Measurements from ENCODE around the gene CHD9.

Gene CHD9

DNA sequence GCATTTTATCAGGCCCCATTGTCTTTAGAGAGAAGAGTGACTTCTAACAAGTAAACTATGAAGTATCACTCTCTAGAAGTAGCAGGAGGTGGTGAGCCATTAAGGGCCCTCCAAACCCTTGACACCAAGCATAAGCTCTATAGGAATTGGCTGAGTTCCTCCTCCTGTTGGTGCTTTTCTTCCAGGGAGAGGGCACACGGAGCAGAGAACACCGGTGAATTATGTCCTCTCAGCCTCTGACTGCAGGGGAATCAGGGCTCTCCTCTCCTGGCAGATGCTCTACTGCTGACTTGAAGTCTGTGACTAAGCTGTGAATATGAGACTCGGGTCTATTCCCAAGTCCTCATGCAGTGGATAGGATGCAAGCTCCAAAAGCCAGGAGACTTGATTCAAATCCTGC, 32.3 kb downstream of the CHD9 start:
- TF ChIP-seq RARB (CRISPR knock-in tag; IDR thresholded peaks at IDR 0.05) (no peak), BACH2 (CRISPR knock-in tag; IDR thresholded peaks at IDR 0.05; ENCODE audit: borderline replicate concordance) (no peak), ZNF565 (CRISPR knock-in tag; conservative IDR thresholded peaks at IDR 0.05; ENCODE audit: low read depth) (no peak)
- TF ChIP-seq, protein P1, sequence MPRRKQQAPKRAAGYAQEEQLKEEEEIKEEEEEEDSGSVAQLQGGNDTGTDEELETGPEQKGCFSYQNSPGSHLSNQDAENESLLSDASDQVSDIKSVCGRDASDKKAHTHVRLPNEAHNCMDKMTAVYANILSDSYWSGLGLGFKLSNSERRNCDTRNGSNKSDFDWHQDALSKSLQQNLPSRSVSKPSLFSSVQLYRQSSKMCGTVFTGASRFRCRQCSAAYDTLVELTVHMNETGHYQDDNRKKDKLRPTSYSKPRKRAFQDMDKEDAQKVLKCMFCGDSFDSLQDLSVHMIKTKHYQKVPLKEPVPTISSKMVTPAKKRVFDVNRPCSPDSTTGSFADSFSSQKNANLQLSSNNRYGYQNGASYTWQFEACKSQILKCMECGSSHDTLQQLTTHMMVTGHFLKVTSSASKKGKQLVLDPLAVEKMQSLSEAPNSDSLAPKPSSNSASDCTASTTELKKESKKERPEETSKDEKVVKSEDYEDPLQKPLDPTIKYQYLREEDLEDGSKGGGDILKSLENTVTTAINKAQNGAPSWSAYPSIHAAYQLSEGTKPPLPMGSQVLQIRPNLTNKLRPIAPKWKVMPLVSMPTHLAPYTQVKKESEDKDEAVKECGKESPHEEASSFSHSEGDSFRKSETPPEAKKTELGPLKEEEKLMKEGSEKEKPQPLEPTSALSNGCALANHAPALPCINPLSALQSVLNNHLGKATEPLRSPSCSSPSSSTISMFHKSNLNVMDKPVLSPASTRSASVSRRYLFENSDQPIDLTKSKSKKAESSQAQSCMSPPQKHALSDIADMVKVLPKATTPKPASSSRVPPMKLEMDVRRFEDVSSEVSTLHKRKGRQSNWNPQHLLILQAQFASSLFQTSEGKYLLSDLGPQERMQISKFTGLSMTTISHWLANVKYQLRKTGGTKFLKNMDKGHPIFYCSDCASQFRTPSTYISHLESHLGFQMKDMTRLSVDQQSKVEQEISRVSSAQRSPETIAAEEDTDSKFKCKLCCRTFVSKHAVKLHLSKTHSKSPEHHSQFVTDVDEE (CRISPR knock-in tag; IDR thresholded peaks at IDR 0.05), result no peak
- no peak for ATAC-seq

DNA sequence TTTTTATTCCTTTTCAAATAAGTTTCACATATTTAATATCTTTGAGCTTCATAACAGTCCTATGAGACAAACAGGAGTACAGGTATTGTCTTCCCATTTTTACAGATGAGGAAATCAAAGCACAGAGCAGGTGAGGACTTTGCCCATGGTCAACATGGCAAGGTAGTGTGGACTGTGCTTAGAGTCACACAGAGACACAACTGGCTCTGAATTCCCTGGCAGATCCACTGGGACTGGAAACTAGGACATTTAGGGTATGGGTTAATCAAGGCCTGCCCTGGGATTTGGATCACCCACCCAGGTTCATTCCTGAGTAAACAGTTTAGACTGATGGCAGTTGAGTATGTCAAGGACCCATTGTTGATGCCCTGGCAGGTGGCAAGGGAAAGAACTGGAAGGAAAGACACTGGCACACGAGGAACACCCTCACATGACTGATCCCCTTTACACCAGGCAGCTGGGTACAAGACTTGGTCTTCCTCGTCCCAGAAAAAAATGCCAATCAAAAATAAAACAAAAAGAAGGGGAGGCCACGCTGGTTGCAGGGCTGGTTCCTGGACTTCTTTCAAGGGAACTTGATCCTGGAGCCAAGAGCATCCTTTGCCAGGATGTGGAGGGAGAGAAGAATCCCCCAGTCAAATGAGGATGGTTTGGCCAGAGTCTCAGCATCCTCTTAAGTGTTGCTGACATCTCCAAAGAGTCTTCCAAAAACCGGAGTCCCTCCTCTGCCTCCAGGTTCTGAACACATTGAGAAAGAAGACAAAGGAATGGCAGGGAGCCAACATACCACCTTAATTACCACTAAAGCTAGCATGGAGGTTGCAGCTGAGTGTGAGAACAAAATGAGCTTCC, 34.9 kb downstream of the CHD9 start:
- ATAC-seq, result no peak
- TF ChIP-seq ZFP30 (CRISPR knock-in tag; IDR thresholded peaks at IDR 0.05), result no peak
- TF ChIP-seq TCF4 (CRISPR knock-in tag; IDR thresholded peaks at IDR 0.05; ENCODE audit: borderline replicate concordance), result no peak

DNA sequence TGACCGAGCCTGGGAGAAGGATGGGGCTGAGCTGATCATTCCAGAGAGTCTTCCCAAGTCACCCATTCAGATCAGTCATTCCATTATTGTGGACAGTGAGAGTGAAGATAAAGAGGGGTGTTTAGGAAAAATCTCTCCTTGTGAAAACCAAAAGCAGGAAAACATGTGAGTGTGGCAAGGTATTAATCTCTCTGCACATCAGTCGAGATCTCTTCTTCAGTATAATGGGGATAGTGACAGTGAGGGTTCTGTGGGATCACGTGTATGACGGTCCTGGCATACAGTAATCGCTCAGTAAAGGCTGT, 35.4 kb downstream of the CHD9 start:
- no peak for ATAC-seq
- no peak for TF ChIP-seq OSR1 (CRISPR knock-in tag; IDR thresholded peaks at IDR 0.05)
- TF ChIP-seq ZNF8 (CRISPR knock-in tag; IDR thresholded peaks at IDR 0.05), result no peak
- no peak for TF ChIP-seq ZC3H10 (CRISPR knock-in tag; IDR thresholded peaks at IDR 0.05)
- TF ChIP-seq, protein P2, sequence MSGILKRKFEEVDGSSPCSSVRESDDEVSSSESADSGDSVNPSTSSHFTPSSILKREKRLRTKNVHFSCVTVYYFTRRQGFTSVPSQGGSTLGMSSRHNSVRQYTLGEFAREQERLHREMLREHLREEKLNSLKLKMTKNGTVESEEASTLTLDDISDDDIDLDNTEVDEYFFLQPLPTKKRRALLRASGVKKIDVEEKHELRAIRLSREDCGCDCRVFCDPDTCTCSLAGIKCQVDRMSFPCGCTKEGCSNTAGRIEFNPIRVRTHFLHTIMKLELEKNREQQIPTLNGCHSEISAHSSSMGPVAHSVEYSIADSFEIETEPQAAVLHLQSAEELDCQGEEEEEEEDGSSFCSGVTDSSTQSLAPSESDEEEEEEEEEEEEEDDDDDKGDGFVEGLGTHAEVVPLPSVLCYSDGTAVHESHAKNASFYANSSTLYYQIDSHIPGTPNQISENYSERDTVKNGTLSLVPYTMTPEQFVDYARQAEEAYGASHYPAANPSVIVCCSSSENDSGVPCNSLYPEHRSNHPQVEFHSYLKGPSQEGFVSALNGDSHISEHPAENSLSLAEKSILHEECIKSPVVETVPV (CRISPR knock-in tag; IDR thresholded peaks at IDR 0.05), result no peak
- TF ChIP-seq, protein P3, sequence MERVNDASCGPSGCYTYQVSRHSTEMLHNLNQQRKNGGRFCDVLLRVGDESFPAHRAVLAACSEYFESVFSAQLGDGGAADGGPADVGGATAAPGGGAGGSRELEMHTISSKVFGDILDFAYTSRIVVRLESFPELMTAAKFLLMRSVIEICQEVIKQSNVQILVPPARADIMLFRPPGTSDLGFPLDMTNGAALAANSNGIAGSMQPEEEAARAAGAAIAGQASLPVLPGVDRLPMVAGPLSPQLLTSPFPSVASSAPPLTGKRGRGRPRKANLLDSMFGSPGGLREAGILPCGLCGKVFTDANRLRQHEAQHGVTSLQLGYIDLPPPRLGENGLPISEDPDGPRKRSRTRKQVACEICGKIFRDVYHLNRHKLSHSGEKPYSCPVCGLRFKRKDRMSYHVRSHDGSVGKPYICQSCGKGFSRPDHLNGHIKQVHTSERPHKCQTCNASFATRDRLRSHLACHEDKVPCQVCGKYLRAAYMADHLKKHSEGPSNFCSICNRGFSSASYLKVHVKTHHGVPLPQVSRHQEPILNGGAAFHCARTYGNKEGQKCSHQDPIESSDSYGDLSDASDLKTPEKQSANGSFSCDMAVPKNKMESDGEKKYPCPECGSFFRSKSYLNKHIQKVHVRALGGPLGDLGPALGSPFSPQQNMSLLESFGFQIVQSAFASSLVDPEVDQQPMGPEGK (CRISPR knock-in tag; IDR thresholded peaks at IDR 0.05; ENCODE audit: borderline replicate concordance), result no peak
- TF ChIP-seq CSDC2 (CRISPR knock-in tag; IDR thresholded peaks at IDR 0.05), result no peak
- TF ChIP-seq RARB (CRISPR knock-in tag; IDR thresholded peaks at IDR 0.05), result no peak
- TF ChIP-seq ESRRG (CRISPR knock-in tag; IDR thresholded peaks at IDR 0.05), result no peak
- no peak for TF ChIP-seq GLIS3 (CRISPR knock-in tag; IDR thresholded peaks at IDR 0.05)
- TF ChIP-seq, protein P1 (CRISPR knock-in tag; IDR thresholded peaks at IDR 0.05), result no peak
- no peak for TF ChIP-seq TOX (CRISPR knock-in tag; IDR thresholded peaks at IDR 0.05; ENCODE audit: borderline replicate concordance)
- no peak for TF ChIP-seq ARNTL (CRISPR knock-in tag; IDR thresholded peaks at IDR 0.05; ENCODE audit: borderline replicate concordance, low read depth)
- no peak for TF ChIP-seq ZFP3 (CRISPR knock-in tag; IDR thresholded peaks at IDR 0.05)
- TF ChIP-seq, protein P4, sequence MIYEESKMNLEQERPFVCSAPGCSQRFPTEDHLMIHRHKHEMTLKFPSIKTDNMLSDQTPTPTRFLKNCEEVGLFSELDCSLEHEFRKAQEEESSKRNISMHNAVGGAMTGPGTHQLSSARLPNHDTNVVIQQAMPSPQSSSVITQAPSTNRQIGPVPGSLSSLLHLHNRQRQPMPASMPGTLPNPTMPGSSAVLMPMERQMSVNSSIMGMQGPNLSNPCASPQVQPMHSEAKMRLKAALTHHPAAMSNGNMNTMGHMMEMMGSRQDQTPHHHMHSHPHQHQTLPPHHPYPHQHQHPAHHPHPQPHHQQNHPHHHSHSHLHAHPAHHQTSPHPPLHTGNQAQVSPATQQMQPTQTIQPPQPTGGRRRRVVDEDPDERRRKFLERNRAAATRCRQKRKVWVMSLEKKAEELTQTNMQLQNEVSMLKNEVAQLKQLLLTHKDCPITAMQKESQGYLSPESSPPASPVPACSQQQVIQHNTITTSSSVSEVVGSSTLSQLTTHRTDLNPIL (CRISPR knock-in tag; IDR thresholded peaks at IDR 0.05; ENCODE audit: low read depth), result no peak
- no peak for TF ChIP-seq PPARA (CRISPR knock-in tag; IDR thresholded peaks at IDR 0.05; ENCODE audit: borderline replicate concordance)
- TF ChIP-seq BACH2 (CRISPR knock-in tag; IDR thresholded peaks at IDR 0.05; ENCODE audit: borderline replicate concordance), result no peak
- no peak for TF ChIP-seq ZNF70 (CRISPR knock-in tag; IDR thresholded peaks at IDR 0.05)
- no peak for TF ChIP-seq ISL1 (CRISPR knock-in tag; IDR thresholded peaks at IDR 0.05)
- TF ChIP-seq, protein P5, sequence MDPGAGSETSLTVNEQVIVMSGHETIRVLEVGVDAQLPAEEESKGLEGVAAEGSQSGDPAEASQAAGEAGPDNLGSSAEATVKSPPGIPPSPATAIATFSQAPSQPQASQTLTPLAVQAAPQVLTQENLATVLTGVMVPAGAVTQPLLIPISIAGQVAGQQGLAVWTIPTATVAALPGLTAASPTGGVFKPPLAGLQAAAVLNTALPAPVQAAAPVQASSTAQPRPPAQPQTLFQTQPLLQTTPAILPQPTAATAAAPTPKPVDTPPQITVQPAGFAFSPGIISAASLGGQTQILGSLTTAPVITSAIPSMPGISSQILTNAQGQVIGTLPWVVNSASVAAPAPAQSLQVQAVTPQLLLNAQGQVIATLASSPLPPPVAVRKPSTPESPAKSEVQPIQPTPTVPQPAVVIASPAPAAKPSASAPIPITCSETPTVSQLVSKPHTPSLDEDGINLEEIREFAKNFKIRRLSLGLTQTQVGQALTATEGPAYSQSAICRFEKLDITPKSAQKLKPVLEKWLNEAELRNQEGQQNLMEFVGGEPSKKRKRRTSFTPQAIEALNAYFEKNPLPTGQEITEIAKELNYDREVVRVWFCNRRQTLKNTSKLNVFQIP (CRISPR knock-in tag; IDR thresholded peaks at IDR 0.05; ENCODE audit: borderline replicate concordance, low read depth), result no peak

All from SK-N-SH treated with all-trans-retinoic acid at 6 μM for 48 hours (cell line).